ENCODE data around the gene FAM200B.

Gene FAM200B

GRCh38 chr4:15736514-15737050 lies 55.0 kb downstream of the FAM200B start:
- no peak for TF ChIP-seq CTCF (conservative IDR thresholded peaks at IDR 0.05)
- no peak for TF ChIP-seq ZFX (IDR thresholded peaks at IDR 0.05)
- no peak overlapping the region for H3K27ac ChIP-seq

GRCh38 chr4:15737255-15737654 lies 55.6 kb downstream of the FAM200B start:
- no peak overlapping the region for H3K27ac ChIP-seq

GRCh38 chr4:15738877-15739276 lies 57.2 kb downstream of the FAM200B start:
- TF ChIP-seq ZFX (IDR thresholded peaks at IDR 0.05), result no peak
- TF ChIP-seq CTCF (conservative IDR thresholded peaks at IDR 0.05), result no peak
- H3K27ac ChIP-seq, result no peak overlapping the region

More at GRCh38 chr4:15737255-15737654, 55.6 kb downstream of the FAM200B start:
- TF ChIP-seq ZFX (IDR thresholded peaks at IDR 0.05) (no peak), CTCF (conservative IDR thresholded peaks at IDR 0.05) (no peak; the same call in 1 of the 2 replicates)
